DMS 273 (cell line): ENCODE measurements around the gene GRIPAP1.

Experiments
- DNase-seq: peaks from one replicate; lab custom pipeline; 2025; ENCODE audit not compliant: unreplicated experiment; lab: John Stamatoyannopoulos, UW

GRIPAP1 gene, protein sequence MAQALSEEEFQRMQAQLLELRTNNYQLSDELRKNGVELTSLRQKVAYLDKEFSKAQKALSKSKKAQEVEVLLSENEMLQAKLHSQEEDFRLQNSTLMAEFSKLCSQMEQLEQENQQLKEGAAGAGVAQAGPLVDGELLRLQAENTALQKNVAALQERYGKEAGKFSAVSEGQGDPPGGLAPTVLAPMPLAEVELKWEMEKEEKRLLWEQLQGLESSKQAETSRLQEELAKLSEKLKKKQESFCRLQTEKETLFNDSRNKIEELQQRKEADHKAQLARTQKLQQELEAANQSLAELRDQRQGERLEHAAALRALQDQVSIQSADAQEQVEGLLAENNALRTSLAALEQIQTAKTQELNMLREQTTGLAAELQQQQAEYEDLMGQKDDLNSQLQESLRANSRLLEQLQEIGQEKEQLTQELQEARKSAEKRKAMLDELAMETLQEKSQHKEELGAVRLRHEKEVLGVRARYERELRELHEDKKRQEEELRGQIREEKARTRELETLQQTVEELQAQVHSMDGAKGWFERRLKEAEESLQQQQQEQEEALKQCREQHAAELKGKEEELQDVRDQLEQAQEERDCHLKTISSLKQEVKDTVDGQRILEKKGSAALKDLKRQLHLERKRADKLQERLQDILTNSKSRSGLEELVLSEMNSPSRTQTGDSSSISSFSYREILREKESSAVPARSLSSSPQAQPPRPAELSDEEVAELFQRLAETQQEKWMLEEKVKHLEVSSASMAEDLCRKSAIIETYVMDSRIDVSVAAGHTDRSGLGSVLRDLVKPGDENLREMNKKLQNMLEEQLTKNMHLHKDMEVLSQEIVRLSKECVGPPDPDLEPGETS

DNA sequence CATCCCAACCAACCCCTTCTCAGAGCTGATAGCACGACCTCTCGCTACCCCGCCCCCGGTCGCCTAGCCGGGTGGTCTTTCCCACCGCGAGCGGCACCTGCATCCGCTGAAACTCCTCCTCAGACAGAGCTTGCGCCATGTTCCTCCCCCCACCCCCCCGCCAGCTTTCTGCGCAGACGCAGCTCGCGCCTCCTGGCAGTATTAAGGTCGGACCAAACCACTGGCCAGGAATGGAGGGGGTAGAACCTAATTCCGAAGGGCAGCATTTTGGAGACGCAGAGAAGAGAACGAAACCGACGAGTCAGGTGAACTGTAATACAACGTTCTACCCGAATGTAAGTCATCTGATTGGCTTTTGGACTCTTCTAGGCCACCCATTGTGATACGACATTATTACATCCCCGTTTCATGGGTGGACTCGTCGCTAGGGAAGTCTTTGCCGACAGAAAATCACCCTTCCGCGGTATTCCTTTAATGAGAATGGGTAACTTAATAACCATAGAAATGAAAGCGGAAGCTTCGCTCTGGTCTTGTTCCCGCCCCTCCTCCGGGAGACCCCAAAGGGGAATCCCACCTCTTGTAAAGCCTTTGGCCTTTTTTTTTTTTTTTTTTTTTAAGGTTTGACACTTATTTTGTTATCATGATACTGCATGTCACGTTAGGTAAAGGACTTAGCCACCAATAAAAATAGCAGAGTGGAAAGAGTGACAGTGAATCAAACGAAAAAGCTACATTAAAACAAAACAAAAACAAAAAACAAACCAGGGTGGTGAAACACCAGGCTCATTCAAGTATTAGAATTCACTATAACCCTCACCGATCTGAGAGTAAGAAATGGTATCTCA lies at the start of gene GRIPAP1:
Gene GRIPAP1, minus strand, starts transcription at position 174 of the 845 bp plus-strand sequence. Its CDS starts 35 bp downstream, at position 139.
- peak; percentile 96 for DNase-seq

DNA sequence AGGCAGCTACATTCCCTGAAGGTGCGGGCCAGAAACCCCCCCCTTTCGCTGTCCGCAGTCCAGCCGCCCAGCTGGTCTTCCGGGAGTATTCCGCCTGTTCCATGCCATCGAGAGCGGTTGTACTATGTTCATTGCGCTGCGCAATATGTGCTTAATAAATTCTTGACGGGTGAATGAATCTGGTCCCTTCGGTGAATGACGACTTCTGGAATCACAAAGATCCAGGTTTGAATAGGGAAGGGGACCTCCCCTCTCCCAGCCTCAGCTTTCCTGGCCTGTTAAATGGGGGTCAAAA lies 41.9 kb upstream of the GRIPAP1 start:
- no peak for DNase-seq

DNA sequence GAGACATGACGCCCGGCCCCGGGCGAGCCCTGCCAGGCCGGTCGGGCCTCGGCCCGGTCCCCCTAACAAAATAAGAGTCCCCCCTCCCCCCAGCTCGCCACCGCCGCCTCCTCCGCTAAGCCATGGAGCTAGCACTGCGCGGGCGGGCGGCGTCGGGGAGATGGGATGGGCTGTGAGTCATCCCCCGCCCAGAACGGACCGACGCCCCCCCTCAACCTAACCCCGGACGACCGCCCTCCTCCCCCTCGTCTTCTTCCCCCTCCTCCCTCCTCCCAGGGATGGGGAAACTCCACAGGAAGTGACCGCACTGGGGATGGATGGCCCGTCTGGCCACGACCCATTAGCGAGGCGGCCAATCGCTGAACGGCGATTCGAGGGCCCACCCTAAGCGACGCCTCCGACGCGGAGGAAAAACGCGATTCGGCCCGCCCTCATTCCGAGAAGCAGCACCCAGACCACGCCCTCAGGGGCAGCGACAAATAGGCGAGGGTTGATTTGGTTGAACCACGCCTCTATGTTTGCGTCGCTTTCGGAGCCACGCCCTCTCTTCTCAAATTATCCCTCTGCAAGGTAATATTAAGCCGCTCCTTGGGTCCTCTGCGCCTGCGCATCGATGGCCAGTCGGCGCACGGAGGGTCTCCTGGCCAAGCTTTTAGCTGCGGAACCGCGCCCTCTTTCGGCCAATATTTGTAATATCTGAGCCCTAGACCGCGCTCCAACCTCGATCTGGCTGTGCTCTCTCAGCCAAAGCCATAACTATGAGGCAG lies 41.3 kb upstream of the GRIPAP1 start, which contains the start of gene TFE3:
Gene TFE3, minus strand, starts transcription at position 138 of the 767 bp plus-strand sequence. Its CDS starts 131 bp downstream, at position 7.
- peak; percentile 99 for DNase-seq

DNA sequence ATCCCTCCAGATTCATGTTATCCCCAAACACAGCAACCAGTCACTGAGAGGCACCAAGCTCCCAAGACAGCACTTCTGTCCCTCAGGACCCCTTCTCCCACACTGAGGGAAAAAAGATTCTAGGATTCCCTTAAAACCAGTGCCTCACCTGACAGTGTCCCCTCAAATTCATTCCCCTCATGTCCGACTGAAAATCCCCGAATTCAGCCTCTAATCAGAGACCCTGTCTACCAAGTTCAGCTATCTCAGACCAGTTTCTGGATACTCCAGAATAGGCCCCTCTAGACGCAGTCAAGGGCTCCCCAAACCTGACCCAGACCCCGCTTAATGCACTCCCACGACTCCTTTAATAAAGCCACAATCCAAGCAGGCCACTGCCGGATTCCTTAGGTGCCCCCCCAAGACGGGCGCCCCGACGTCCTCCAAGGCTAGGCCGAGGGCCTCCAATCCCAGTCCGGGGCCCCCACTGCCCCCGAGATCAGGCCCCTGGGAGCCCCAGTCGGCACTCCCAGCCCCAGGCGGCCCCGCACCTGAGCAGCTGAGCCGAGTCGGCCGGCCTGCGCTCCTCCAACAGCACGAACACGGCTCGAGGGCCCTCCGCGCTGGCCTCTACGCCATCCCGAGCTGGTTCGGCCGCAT lies 40.6 kb upstream of the GRIPAP1 start:
- DNase-seq: no peak

DNA sequence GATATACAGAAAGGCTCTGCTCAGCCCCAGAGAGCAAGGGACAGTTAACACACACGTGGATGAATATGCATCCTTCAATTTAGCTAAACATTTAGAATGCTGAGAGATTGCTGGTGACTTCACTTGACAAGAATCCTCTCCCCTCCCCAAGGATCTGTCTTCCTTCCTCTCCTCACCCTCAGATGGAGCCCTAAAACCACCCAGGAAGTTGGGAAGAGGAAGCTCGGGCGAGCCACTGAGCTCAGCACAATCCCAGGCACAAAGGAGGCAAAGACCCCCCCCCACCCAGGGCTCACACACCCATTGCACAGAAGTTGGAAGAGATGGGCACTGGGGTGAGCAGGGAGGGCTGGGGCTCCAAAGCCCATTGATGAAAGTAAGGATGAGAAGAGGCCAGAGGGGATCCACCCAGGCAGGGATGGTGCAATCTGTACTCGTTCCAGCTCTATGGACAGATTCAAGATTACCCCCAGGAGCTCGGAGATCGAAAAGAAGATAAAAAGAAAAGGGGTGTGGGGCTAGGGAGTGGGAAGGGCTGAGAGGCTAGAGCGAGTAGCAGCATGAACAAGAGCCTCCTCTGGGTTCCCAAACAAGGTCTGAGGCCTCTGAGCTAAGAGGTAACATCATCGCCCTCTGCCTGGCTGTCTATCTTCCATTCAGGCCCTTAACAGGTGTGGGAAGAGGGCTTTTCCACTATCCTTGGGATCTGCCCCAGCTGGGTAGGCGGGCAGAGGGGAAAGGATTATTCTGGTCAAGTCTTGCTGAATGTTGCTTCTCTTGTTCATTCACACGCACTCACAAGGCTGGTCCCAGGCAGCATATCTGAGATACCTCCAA lies 39.9 kb upstream of the GRIPAP1 start:
- DNase-seq: peak; percentile 49

DNA sequence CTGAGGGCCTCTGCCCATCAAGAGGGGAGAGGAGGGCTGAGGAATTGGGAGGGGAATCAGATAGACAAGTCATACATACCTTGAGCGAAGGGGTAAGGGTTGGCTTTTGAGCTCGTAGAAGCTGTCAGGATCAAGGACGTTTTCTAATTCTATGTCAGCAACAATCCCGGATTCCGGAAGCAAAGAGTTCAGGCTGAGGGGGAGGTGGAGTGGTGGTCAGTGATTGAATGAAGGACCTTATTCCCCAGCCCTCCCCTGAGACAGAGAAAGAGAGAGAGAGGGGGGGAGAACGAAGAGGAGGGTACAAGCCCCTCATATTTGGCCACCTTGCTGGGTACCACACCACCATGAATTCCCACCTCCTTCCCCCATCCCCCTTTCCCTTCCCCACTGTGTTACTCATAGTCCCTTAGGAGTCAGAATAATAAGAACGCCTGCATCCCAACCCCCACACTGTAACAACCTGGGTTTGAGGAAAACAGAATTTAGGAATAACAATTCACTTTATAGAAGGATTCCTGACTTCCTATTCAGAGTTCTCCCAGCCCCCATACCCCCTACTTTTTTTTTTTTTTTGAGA lies 38.4 kb upstream of the GRIPAP1 start:
- no peak for DNase-seq

DNA sequence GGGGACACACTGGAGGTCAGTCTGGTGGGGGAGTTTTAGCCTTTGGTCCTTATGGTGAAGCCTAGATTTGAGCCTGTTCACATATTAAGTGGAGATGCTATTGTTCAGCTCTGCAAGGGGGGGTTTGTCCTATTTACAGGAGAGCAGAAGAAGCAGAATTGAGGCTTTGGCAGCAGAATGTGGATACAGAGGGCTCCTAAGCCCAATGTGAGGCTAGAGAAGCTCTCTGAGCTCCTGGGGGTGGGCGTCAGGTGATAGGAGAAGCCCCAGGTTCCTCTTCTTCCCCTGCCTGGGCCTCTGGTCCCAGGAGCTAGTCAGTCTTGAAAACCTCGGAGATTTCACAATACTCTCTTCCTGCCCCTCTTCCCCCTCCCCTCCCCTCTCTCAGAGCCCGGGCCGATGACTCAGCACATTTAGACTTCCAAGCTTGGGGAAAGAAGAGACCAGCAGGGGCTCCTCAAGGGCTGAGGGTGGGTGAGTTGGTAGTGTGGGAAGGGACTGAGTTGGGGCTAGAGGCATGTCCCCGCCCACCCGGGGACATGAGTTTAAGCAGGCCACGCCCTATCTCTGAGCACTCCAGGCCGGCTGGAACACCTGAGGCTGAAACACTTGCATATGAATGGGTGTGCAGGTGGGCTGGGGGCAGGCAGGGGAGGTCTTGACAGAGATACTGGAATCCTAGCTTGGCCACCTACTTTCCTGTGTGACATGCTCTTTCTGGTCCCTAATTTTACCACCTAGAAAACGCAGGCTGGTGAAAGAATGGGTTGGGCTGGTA lies 37.7 kb upstream of the GRIPAP1 start:
- peak; percentile 92 for DNase-seq

DNA sequence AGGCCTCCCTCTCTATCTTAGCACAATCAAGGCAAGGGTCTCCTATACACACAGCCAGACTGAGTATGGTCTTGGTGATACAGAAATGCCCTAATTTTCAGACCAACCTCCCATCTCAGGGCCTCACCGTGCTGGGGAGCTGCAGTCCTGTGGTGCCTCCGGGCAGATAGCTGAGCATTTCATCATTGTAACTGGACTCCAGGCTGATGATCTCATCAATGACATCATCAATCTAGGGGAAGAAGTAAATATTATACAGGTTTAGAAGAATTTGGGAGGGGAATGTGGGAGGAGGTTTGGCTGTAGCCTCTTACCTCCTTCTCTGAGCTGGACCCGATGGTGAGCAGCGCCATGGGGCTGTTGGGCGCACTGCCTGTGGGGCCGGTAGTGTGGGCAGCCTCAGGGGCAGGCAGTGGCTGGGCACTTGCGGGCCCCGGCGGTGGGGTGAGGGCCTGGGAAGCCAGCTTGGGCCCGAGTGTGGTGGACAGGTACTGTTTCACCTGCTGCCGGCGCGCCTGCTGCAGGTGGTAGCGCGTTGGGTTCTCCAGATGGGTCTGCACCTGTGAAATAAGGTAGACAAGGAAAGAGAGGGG lies 35.9 kb upstream of the GRIPAP1 start:
- no peak for DNase-seq

DNA sequence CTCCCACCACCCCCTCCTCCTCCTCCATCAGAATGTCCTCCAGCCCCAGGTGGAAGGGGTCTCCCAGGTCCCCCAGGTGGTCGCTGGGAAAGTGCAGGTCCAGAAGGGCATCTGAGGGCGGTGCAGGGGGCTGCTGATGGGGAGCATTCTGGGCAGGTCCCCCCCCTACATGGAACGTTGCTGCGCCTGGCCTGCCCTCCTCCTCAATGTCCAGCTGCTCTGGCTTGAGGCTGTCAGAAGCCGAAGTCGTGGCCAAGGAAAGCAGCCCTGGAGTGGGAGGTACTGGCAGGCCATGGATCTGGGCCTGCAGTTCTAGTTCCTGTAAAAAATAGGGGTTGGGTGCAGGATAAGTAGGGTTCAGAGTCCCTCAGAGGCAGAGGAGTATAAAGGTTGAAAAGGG lies 28.2 kb upstream of the GRIPAP1 start:
- no peak for DNase-seq

DNA sequence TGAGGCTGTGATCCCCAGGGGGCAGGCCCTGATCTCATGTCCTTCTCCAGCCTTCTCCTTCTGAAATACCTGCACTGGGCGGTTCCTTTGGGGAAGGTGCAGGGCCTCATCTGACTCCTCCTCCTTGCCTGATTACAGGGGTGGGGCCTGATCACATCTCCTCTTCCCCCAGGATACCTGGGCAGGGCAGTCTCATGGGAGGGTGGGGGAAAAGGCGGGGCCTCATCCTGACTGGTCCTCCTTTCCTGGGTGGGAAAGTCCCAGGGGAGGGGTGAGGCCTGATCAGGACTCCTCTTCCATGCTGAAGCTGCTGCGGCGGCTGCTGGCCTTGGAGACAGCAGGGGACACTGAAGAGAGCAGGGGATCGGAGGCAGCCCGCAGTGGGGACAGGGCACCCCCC lies 27.8 kb upstream of the GRIPAP1 start:
- no peak for DNase-seq

DNA sequence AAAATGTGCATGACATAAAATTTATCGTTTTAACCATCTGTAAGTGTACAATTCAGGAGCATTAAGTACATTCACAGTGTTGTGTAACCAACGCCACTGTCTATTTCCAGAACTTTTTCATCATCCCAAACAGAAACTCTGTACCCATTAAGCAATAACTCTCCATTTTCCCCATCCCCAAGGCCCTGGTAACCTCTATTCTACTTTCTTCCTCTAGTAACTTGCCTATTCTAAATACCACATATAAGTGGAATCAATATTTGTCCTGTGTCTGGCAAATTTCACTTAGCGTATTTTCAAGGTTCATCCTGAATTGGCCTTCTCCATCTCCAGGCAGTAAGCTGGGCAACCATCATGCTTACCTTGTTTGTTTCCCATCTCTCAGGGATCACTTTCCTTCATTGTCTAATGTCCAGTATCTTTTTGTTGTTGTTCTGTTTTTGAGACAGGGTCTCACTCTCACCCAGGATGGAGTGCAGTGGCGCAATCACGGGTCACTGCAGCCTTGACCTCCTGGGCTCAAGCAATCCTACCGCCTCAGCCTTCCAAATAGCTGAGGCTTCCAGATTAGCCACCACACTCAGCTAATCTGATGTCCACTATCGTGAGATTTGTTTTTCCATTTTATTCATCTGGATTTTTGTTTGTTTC lies 17.7 kb upstream of the GRIPAP1 start:
- no peak for DNase-seq

DNA sequence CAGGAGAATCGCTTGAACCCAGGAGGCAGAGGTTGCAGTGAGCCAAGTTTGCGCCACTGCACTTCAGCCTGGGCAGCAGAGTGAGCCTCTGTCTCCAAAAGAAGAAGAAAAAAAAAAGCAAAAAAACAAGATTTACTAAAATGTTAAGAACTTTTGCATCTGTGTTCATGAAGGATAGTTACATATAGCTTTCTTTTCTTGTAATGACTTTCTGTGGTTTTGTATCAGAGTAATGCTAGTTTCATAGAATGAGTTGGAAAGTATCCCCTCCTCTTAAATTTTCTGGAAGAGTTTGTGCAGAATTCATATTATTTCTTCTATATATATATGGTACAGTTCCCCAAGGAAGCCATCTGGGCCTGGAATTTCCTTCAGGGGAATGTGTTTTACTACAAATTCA lies 17.0 kb upstream of the GRIPAP1 start:
- DNase-seq: no peak

DNA sequence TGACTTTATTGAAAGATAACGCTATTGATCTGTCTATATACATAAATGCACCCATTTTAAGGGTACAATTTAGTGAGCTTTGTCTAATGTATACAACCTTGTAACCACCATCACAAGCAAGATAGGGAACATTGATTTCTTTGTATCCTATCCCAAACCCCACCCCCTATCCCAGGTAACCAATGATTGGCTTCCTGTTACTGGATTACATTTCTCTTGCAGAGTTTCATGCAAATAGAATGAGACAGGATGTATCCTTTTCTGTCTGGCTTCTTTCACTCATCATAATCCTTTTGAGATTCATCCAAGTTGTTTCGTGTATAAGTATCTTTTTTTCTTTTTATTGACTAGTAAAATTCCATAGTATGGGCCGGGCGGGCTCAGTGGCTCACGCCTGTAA lies 1.6 kb upstream of the GRIPAP1 start:
- no peak for DNase-seq

DNA sequence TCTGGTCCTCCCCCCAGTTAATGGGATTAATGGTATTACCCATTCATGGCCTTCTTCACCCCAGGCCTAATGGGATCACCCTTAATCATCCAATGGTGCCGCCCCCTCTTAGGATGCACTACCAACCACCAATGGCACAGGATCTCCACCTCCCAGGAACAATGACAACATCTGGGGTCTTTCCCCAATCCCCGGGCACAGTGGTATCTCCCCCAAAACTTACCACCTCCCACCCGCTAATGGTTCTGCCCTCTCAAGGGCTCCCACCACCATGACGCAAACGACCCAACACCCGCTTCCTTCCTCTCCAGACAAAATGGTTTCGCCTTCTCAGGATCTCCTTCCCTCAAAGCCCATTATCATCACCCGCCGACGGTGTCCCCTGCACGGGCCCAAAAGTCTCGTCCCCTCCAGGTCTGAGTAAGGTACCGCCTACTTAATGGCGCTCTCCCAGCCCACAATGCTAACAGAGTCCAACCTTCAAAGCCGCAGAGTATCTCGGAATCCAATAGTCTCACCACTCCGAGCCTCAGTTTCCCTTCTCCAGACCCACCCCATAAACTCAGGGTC lies 458 bp downstream of the GRIPAP1 start:
- peak; percentile 72 for DNase-seq

DNA sequence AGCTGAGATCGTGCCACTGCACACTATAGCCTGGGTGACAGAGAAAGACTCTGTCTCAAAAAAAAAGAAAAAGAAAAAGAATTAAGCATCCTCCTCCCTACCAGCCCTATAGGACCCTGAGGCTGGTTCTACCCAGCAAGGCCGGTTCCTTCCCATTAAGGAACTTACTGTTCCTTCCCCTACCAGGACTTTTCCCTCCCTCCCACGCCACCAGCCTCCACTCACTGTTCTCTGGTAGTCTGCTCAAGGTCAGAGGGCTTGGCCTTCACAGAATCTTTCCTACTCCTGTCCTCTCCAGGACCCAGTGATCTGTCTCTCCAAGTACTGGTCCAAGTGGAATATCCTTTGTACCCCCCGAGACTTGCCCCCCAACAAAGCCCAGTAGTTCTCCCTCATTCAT lies 1.4 kb downstream of the GRIPAP1 start:
- no peak for DNase-seq

DNA sequence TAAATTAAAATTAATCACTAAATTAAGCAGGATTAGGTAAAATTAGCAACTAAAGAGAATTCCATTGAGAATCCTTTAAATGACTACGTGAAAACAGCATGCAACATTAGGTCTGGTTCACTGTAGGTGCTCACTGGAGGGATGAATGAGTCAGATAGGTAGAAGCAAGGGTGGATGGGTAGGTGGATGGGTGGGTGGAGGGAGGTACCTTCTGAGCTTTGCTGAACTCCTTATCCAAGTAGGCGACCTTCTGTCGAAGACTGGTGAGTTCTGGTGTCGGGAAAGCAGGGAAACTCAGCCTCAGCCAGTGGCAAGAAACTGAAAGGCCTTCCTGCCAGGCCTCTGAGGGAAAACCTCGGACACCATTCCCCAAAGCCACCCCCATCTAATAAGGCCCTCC lies 3.0 kb downstream of the GRIPAP1 start:
- no peak for DNase-seq

DNA sequence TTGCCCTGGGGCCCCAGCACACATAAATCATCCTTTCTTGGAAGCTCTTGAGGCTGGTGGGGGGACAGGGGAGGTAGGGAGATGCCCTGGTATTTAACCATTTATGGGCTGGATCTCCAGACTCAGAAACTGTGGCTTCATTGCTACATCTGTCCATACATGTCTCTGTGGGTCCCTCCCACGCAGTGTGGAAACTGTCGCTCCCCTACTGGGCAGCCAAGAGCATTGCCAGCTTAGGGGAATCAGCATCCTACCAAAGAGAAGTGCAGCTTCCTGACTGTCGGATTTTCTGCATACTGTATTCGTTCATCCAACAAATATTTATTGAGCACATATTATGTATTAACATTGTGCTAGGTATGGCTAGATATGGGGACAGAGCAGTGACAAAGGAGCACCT lies 3.7 kb downstream of the GRIPAP1 start:
- DNase-seq: no peak
